Measurements from ENCODE around the gene FDCSP.

The FDCSP gene

DNA sequence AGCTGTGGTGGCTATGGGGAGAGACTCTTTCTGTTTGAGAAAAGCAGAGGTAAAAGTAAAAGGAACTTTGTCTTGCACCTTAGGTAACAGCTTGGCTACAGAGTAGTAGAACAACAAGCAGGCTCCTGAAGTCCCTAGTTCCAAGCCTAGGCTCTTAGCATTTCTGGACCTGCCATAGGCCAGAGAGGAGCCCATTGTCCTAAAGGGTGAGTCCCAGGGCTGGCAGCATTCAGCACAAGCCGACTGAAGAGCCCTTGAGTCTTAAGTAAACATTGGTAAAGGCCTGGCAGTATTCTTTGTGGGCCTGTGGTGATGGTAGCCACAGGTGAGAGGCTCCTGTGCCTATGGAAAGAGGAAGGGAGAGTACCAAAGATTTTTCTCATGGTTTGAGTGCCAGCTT is 54.6 kb downstream of the FDCSP start:
- DNase-seq (ENCODE audit: low read depth), result no peak
- TF ChIP-seq, protein P1, sequence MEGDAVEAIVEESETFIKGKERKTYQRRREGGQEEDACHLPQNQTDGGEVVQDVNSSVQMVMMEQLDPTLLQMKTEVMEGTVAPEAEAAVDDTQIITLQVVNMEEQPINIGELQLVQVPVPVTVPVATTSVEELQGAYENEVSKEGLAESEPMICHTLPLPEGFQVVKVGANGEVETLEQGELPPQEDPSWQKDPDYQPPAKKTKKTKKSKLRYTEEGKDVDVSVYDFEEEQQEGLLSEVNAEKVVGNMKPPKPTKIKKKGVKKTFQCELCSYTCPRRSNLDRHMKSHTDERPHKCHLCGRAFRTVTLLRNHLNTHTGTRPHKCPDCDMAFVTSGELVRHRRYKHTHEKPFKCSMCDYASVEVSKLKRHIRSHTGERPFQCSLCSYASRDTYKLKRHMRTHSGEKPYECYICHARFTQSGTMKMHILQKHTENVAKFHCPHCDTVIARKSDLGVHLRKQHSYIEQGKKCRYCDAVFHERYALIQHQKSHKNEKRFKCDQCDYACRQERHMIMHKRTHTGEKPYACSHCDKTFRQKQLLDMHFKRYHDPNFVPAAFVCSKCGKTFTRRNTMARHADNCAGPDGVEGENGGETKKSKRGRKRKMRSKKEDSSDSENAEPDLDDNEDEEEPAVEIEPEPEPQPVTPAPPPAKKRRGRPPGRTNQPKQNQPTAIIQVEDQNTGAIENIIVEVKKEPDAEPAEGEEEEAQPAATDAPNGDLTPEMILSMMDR (IDR thresholded peaks at IDR 0.05; ENCODE audit: insufficient read depth, low read depth, low read length, missing control alignments), result no peak
- H3K4me3 ChIP-seq (ENCODE audit: low read length), result no peak overlapping the region
